GM19463 (cell line): ENCODE results near the gene MAPK9.

Experiments used
- ATAC-seq: cut with Tn5 transposase; IDR thresholded peaks from one replicate; pipeline ENCODE4 v1.9.1; 2021; ENCODE audit warnings: mild to moderate bottlenecking, moderate library complexity; ENCODE audit not compliant: unreplicated experiment

Gene MAPK9

DNA sequence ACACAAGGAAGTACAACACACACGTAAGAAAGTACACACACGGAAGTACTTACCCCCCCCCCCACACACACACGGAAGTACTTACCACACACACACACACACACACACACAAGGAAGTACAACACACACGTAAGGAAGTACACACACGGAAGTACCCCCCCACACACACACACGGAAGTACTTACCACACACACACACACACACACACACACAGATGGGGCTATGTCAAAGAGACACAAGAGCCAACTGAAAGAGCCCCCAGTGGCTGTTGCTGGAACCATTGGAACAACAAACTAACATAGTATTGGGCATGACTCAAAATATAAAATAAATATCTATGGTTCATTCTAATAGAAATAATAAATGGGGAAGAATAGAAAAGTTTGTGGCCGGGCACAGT lies 4.9 kb upstream of the MAPK9 start:
- no peak for ATAC-seq

DNA sequence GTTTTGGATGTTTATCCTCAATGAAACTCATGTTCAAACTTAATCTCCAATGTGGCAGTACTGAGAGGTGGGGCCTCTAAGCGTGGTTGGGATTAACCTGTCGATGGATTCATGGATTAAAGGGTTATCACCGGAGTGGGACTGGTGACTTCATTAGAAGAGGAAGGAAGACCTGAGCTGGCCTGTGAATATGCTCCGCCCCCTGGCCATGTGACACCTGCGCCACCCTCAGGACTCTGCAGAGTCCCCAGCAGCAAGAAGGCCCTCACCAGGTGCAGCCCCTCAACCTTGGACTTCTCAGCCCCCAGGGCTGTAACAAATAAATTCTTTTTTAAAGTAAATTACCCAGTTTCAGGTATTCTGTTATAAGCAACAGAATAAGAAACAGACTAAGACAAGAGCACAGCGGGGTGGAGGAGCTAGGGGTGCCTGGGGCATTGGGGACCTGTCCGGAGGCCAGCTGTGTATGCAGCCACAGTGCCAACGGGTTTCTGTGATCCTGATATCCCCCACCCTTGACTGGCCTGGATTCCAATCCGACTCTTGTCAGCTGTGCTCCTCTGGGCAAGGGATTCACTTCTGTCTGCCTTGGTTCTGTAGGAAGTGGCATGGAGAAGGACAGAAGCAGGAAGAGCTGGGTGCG lies 3.2 kb upstream of the MAPK9 start:
- no peak for ATAC-seq

- ATAC-seq = no peak
Measured at GRCh38 chr5:180294411-180294810, 2.5 kb upstream of the MAPK9 start.

- ATAC-seq = peak; percentile 32
Measured at GRCh38 chr5:180291234-180291940, 496 bp downstream of the MAPK9 start.

- ATAC-seq = no peak
Measured at GRCh38 chr5:180290568-180291233, 1.2 kb downstream of the MAPK9 start.

- no peak for ATAC-seq
Measured at GRCh38 chr5:180289966-180290365, 1.9 kb downstream of the MAPK9 start.

DNA sequence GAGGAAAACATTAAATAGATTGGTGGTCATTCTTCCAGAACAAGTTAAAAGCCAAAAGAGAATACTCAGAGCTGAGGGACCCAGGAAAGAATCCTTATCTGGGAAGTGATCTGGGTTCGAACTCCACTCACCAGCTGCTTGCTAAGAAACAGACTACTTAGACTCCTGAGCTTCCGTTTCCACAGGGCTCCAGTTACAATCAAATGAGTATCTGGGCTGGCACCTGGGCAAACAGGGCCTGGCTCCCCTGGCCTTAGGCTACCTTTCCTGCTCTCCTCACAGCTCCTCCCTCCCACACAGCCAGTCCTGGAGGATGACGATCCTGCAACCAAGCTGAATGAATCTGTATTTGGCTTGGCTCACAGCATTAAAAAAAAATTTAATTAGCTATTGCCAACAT lies 2.5 kb downstream of the MAPK9 start:
- ATAC-seq = no peak

DNA sequence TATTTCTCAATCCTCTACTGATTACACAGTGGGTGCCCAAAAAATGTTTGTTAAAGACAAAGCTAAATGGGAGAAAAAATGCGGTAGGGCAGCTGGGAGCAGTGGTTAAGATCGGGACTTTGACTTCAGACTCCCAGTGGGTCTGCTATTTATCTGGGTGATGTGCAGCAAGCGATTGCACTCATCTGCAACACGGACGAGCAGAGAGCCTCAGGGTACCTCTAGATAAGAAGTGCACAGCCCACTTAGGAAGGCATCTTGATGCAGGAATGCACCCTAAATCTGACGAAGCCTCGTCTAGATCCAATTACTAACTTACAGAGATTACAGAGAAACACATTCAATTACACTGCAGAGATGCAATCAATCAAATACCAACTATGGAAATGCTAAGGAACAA lies 4.0 kb downstream of the MAPK9 start:
- no peak for ATAC-seq

GRCh38 chr5:180287404-180287803 lies 4.5 kb downstream of the MAPK9 start:
- ATAC-seq = no peak

DNA sequence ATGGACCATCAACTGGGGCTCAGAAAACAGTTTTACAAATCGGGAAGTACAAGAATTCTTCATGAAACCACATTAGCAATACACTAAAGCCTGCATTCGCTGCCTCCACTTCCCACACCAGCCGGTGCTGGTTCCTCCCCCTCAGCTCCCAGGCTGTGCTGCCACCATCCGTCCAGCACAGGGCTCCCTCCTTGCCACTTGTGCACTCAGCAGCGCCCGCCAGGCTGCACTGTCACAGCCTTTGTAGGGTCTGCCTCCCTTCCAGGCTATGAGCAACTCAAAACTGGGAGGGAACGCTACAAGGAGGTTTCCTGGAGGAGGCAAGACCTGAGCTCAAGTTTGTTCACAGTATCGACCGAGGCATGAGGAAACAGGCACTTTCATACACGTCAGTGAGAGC lies 7.7 kb downstream of the MAPK9 start:
- ATAC-seq = no peak

- ATAC-seq = no peak
Measured at GRCh38 chr5:180283026-180283615, 8.8 kb downstream of the MAPK9 start.

GRCh38 chr5:180282281-180282680 lies 9.6 kb downstream of the MAPK9 start:
- no peak for ATAC-seq

GRCh38 chr5:180281706-180282105 lies 10.2 kb downstream of the MAPK9 start:
- no peak for ATAC-seq

DNA sequence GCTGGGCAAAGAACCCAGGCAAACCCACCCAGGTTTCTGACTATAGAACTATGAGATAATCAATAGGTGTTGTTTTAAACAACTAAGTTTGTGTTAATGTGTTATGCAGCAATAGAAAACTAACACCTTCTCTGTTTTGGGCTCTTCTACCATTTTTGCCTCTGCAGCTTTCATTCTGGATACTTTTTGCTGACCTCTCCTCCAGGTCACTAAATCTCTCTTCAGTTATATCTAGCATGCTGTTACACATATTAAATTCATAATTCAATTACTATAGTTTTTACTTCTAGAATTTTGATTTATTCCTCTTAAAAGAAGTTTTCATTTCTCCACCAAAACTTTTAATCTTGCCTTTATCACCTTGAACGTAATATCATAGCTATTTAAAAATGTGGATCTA lies 17.2 kb downstream of the MAPK9 start:
- ATAC-seq = no peak

DNA sequence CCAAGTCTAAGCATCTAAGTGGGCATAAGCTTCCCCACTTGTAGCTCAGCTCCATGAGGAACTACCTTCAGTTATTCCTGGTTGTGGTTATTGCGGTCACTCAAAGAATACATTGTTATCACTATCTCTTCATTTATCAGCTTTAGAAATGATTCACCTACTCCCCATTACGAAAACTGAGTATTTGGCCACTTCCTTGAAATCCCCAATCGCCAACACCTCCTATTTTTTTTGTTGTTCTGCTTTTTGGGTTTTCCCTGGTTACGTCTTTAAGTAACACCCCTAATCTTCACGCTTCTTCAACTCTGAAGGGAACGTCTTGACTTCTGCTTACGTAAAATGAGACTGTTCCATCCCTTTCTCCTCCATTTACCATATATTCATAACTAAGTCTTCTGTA lies 20.7 kb downstream of the MAPK9 start:
- ATAC-seq = no peak

GRCh38 chr5:180259260-180259611 lies 32.6 kb downstream of the MAPK9 start:
- no peak for ATAC-seq

- ATAC-seq = no peak
Measured at GRCh38 chr5:180253036-180253824, 38.7 kb downstream of the MAPK9 start.

DNA sequence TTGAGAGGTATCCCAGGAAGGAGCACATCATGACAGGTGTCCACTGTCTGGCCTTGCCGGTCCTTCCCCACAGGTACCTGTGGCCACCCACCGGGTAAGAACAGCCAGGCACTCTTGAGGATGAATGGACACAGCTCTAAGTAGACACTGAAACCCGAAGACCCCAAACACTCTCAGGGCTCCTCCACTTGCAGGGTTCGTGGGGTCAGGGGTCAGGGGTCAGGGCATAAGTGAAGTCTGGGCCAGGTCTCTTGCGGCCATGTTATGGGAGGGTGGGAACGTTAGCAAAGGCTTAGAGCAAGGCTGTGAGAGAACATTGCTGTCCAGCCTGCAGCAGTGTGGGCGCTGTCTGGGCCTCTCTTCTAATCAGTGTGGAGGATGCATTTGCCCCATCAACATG lies 40.0 kb downstream of the MAPK9 start:
- no peak for ATAC-seq

DNA sequence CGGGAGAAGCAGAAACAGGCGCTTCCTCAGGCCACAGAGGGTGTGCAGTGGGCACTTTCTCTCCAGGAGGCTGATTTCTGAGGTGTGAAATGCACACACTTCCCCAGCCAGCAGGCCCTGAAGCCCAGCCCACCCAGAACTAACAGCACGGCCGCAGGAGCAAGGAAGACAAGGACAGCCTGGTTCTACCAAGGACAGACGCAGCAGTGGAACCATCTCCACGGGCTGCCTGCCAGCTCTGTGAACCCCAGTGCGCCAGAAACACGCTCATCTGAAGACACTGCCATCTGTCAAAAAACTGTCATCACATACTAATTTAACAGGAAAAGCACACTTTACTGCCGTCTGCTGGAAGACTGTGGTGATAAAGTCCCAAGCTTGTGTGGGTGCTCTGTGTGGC lies 40.7 kb downstream of the MAPK9 start:
- no peak for ATAC-seq

DNA sequence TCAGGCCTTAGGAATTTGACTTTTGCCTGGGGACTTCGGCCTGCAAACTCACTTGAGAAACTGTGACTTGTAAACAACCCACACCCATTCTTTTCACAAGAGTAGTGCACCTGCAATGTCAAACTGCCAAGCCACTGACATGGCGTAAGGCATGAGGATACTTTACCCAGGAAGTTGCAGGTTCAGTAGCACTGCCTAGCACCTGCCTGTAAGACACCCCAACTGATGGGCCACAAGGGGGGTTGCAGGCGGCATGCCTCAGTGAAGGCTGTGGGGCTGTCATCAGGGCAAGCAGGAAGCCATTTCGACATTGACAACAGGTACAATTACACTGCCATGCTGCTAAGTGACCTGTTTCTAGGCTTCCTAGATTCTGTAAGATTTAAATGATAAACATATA lies 41.6 kb downstream of the MAPK9 start:
- no peak for ATAC-seq

GRCh38 chr5:180241600-180241999 lies 50.3 kb downstream of the MAPK9 start:
- ATAC-seq = no peak
